Astrocyte of the cerebellum (primary cell): Measurements from ENCODE around the gene SLC25A6.
"Not testable (repeated sequence)": the region's sequence is repeated elsewhere in the genome, so short reads cannot be mapped to it uniquely, and the experiment has no call there.

ENCODE experiments used
- DNase-seq: peaks from one replicate; pipeline ENCODE4 v3.0.0-alpha.2; 2011; ENCODE audit warnings: low read depth
- H3K4me3 ChIP-seq: 2 replicates; pipeline ENCODE4 v1.5.1; 2011; ENCODE audit warnings: mild to moderate bottlenecking, low read depth, low read length, moderate library complexity
- in situ Hi-C: cut with HindIII; loops from 2 replicates; pipeline ENCODE4 v1.10.0; 2017; ENCODE audit warnings: low sequenced_read_pairs
- TF ChIP-seq, protein P1 (sequence below): IDR thresholded peaks from 2 replicates; pipeline ENCODE4 v1.5.1; 2012; ENCODE audit warnings: low read length, low read depth, moderate library complexity, mild to moderate bottlenecking; ENCODE audit errors: missing control alignments

Gene SLC25A6

DNA sequence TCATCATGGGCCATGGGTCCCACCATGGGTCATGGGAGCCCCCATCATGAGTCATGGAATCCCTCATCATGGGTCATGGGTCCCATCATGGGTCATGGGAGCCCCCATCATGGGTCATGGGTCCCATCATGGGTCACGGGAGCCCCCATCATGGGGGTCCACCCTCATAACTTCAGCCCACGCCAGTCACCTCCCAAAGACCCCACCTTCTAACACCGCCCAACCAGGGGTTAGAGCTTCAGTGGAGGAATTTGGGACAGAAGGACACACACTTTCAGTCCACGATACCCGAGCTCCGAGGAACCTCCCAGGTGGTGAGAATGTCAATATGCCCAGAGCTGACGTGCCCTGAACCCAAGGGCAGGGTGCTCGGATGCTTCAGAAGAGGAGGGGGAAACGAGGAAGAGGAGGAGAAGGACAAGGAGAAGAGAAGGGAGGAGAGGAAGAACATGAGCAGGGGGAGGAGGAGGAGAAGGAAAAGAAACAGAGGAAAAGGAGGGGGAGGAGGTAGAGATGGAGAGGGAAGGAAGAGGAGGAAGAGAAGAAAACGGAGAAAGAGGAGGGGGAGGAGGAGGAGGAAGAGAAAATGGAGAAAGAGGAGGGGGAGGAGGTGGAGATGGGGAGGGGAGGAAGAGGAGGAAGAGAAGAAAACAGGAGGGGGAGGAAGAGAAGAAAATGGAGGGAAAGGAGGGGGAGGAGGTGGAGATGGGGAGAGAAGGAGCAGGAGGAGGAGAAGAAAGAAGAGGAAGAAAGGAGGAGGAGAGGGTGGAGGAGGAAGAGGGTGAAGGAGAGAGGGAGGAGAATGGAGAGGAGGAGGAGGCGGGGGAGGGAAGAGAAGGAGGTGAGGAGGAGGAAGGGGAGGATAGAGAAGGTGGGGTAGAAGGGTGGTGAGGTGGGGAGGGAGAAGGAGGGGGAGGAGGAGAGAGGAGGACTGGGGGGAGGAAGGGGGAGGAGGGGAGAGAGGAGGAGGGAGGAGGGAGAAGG lies 37.6 kb downstream of the SLC25A6 start:
- in situ Hi-C loops: no loop called here
- DNase-seq: no peak
- H3K4me3 ChIP-seq: no peak overlapping the region
- TF ChIP-seq, protein P1, sequence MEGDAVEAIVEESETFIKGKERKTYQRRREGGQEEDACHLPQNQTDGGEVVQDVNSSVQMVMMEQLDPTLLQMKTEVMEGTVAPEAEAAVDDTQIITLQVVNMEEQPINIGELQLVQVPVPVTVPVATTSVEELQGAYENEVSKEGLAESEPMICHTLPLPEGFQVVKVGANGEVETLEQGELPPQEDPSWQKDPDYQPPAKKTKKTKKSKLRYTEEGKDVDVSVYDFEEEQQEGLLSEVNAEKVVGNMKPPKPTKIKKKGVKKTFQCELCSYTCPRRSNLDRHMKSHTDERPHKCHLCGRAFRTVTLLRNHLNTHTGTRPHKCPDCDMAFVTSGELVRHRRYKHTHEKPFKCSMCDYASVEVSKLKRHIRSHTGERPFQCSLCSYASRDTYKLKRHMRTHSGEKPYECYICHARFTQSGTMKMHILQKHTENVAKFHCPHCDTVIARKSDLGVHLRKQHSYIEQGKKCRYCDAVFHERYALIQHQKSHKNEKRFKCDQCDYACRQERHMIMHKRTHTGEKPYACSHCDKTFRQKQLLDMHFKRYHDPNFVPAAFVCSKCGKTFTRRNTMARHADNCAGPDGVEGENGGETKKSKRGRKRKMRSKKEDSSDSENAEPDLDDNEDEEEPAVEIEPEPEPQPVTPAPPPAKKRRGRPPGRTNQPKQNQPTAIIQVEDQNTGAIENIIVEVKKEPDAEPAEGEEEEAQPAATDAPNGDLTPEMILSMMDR: no peak

DNA sequence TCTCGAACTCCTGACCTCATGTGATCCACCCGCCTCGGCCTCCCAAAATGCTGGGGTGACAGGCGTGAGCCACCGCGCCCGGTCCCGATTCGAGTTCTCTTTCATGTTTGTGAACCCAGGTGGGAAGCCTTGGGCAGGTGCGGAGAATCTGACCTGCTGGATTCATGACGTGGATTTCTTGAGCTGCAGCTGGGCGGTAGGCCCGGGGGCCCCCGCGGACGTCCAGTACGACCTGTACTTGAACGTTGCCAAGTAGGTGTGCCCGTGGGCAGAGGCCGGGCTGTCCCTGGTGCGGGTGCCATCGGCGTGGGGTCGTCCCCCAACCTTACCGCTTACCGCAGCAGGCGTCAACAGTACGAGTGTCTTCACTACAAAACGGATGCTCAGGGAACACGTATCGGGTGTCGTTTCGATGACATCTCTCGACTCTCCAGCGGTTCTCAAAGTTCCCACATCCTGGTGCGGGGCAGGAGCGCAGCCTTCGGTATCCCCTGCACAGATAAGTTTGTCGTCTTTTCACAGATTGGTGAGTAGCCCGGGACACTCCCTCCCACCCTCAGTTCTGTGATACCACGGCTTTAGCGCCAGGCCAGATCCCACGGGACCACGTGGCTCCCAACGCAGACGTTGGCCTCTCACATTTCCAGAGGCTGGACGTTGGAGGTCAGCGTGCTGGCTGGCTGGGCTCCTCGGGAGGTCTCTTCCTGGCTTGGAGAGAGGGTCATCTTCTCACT lies 39.8 kb downstream of the SLC25A6 start:
- no peak for DNase-seq
- in situ Hi-C loops: no loop called here
- TF ChIP-seq, protein P1: no peak
- no peak overlapping the region for H3K4me3 ChIP-seq

DNA sequence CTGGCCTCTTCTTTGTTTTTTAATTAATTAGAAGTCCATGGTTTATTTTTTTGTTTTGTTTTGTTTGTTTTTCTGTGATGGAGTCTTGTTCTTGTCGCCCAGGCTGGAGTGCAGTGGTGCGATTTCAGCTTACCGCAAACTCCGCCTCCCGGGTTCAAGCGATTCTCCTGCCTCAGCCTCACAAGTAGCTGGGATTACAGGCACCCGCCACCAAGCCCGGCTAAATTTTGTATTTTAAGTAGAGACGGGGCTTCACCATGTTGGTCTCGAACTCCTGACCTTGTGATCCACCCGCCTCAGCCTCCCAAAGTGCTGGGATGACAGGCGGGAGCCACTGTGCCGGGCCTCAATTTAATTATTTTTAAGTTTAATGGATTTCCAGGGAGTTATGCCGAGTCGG lies 42.3 kb downstream of the SLC25A6 start:
- in situ Hi-C loops, DNase-seq, H3K4me3 ChIP-seq: not testable (repeated sequence)

DNA sequence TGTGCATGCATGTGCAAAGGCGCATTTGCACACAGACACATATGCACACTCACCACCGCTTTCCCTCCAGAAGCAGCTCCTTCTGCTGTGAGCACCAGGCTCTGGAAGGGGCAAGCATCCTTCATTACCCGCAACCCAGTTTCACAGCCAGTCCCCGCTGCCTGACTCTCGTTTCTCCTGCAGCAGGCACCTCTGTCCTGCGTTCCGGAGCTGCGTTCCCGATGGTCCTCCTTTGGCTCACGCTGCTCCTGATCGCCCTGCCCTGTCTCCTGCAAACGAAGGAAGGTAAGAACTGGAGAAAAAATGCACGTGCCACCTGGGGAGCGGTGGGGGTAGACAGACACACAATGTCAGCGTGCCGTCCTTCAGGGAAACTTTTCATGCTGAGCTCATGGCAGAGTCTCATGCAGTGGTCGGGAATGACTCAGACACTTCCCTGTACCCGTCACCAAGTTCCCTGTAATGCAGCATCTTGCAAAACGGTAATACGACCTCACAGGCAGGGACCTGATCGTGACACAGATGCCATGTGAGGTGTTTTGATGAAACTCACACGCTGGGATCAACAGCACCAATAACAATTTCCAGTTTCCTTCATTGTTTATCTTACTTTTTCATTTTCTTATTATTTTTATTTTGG lies 50.2 kb downstream of the SLC25A6 start:
- no peak overlapping the region for H3K4me3 ChIP-seq
- DNase-seq: no peak
- TF ChIP-seq, protein P1: no peak
- in situ Hi-C loops: no loop called here

DNA sequence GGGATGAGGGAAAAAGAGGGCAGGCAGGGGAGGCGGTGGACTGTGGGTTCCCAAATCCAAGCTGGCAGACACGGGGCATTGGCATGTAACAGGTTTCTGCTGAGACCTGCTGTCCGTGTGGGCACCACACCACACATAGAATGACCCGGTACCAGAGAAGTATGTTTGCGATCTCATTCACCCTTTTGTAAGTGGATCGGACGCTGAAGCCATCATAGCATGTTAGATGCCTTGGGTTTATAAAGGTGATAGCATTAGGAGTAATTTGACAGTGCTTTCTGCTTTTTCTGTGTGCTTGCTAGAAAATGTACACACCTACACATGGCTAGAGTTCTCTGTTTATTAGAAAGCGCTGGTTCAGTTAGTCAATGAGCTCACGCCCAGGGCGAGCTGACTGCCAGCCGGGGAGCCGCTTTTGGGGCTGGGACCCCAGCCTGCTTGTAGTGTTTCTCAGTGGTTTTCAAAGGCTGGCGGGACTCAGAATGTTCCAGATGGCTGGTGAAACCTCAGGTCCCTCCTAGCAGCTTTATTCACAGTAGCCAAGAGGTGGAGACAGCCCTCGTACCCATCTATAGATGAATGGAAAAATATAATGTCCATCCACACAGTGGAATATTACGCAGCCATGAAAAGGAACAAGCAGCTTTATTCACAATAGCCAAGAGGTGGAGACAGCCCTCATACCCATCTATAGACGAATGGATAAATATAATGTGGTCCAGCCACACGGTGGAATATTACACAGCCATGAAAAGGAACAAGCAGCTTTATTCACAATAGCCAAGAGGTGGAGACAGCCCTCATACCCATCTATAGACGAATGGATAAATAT lies 54.7 kb downstream of the SLC25A6 start:
- in situ Hi-C loops: no loop called here
- DNase-seq: no peak
- TF ChIP-seq, protein P1: no peak
- H3K4me3 ChIP-seq: no peak overlapping the region

DNA sequence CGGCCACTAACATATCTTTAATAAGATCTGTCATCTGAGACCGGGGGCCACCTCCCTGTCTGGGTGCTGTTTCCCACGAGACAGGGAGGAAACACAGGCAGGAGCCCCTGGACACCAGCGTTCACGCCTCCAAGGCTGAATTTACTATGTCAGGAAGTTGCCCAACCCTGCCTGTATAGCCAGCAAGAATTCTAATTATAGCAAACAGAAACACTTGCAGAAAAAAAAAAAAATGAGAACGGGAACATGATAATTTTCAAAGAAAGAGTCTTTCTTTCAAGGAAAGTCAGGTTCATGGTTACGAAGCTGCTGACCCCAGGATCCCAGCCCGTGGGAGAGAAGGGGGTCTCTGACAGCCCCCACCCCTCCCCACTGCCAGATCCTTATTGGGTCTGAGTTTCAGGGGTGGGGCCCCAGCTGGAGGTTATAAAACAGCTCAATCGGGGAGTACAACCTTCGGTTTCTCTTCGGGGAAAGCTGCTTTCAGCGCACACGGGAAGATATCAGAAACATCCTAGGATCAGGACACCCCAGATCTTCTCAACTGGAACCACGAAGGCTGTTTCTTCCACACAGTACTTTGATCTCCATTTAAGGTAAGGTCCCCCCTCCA lies 55.5 kb downstream of the SLC25A6 start, which contains the start of gene IL3RA:
Gene IL3RA, plus strand, starts transcription at position 455 of the 613 bp plus-strand sequence. CDS start 4,981 bp downstream, outside the sequence.
- H3K4me3 ChIP-seq: no peak within 1 kb of the TSS
- in situ Hi-C loops: no loop called here
- TF ChIP-seq, protein P1: no peak
- no peak for DNase-seq
